Ishikawa (cell line): Measurements from ENCODE around the gene RORC.

Experiments
- EP300 ChIP-seq: IDR thresholded peaks from 2 replicates; pipeline ENCODE4 v1.6.1; 2012; ENCODE audit warnings: borderline replicate concordance
- FOXM1 ChIP-seq: IDR thresholded peaks from 2 replicates; pipeline ENCODE4 v1.6.1; 2012; ENCODE audit warnings: low read depth, borderline replicate concordance
- MAX ChIP-seq: IDR thresholded peaks from 2 replicates; pipeline ENCODE4 v1.6.1; 2012
- NFIC ChIP-seq: IDR thresholded peaks from 2 replicates; pipeline ENCODE4 v1.6.1; 2012
- RAD21 ChIP-seq: IDR thresholded peaks from 2 replicates; pipeline ENCODE4 v1.6.1; 2012; ENCODE audit warnings: low read depth
- TF ChIP-seq, protein P1 (sequence below): IDR thresholded peaks from 2 replicates; pipeline ENCODE4 v1.6.1; 2012
- TF ChIP-seq, protein P2 (sequence below): IDR thresholded peaks from 2 replicates; pipeline ENCODE4 v1.6.1; 2012; ENCODE audit warnings: low read depth, mild to moderate bottlenecking

GRCh38 chr1:151837197-151837596 lies 5.6 kb upstream of the RORC start:
- TF ChIP-seq, protein P1, sequence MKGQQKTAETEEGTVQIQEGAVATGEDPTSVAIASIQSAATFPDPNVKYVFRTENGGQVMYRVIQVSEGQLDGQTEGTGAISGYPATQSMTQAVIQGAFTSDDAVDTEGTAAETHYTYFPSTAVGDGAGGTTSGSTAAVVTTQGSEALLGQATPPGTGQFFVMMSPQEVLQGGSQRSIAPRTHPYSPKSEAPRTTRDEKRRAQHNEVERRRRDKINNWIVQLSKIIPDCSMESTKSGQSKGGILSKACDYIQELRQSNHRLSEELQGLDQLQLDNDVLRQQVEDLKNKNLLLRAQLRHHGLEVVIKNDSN: no peak
- TF ChIP-seq NFIC (no peak), EP300 (no peak), MAX (no peak), RAD21 (no peak), FOXM1 (no peak)
- TF ChIP-seq, protein P2, sequence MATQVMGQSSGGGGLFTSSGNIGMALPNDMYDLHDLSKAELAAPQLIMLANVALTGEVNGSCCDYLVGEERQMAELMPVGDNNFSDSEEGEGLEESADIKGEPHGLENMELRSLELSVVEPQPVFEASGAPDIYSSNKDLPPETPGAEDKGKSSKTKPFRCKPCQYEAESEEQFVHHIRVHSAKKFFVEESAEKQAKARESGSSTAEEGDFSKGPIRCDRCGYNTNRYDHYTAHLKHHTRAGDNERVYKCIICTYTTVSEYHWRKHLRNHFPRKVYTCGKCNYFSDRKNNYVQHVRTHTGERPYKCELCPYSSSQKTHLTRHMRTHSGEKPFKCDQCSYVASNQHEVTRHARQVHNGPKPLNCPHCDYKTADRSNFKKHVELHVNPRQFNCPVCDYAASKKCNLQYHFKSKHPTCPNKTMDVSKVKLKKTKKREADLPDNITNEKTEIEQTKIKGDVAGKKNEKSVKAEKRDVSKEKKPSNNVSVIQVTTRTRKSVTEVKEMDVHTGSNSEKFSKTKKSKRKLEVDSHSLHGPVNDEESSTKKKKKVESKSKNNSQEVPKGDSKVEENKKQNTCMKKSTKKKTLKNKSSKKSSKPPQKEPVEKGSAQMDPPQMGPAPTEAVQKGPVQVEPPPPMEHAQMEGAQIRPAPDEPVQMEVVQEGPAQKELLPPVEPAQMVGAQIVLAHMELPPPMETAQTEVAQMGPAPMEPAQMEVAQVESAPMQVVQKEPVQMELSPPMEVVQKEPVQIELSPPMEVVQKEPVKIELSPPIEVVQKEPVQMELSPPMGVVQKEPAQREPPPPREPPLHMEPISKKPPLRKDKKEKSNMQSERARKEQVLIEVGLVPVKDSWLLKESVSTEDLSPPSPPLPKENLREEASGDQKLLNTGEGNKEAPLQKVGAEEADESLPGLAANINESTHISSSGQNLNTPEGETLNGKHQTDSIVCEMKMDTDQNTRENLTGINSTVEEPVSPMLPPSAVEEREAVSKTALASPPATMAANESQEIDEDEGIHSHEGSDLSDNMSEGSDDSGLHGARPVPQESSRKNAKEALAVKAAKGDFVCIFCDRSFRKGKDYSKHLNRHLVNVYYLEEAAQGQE: no peak
